GM03348 (cell line): ENCODE data around the gene SEC14L5.
"Not testable (repeated sequence)": the region's sequence is repeated elsewhere in the genome, so short reads cannot be mapped to it uniquely, and the experiment has no call there.

Experiments used
- DNase-seq: peaks from one replicate; pipeline ENCODE4 v3.0.0; 2012; ENCODE audit warnings: low spot score

The SEC14L5 gene

GRCh38 chr16:4957720-4958509 is at the start of gene SEC14L5:
TSS of gene SEC14L5 (plus strand) at chr16:4958330. CDS start at chr16:4959324, 994 bp downstream.
- peak; percentile 99 for DNase-seq

GRCh38 chr16:4908854-4909401 is 49.2 kb upstream of the SEC14L5 start:
- DNase-seq: no peak

GRCh38 chr16:4909825-4910224 is 48.3 kb upstream of the SEC14L5 start:
- DNase-seq: no peak

- DNase-seq: no peak
Measured at GRCh38 chr16:4910828-4911227, 47.3 kb upstream of the SEC14L5 start.

GRCh38 chr16:4911970-4912386 is 46.2 kb upstream of the SEC14L5 start:
- DNase-seq: peak; percentile 42

- DNase-seq: no peak
Measured at GRCh38 chr16:4913130-4913773, 44.9 kb upstream of the SEC14L5 start.

- DNase-seq: no peak
Measured at GRCh38 chr16:4913774-4914525, 44.2 kb upstream of the SEC14L5 start.

GRCh38 chr16:4914528-4915225 is 43.5 kb upstream of the SEC14L5 start:
- no peak for DNase-seq

GRCh38 chr16:4915226-4915761 is 42.8 kb upstream of the SEC14L5 start:
- peak; percentile 69 for DNase-seq

- DNase-seq: peak; percentile 62
Measured at GRCh38 chr16:4917117-4917516, 41.0 kb upstream of the SEC14L5 start.

- no peak for DNase-seq
Measured at GRCh38 chr16:4918781-4919251, 39.3 kb upstream of the SEC14L5 start.

GRCh38 chr16:4920826-4921225 is 37.3 kb upstream of the SEC14L5 start:
- DNase-seq: no peak

GRCh38 chr16:4922721-4923342 is 35.3 kb upstream of the SEC14L5 start:
- DNase-seq: no peak

- no peak for DNase-seq
Measured at GRCh38 chr16:4923853-4924252, 34.3 kb upstream of the SEC14L5 start.

GRCh38 chr16:4924593-4925292 is 33.4 kb upstream of the SEC14L5 start:
- no peak for DNase-seq

GRCh38 chr16:4925293-4925607 is 32.9 kb upstream of the SEC14L5 start:
- DNase-seq: no peak

- DNase-seq: no peak
Measured at GRCh38 chr16:4925791-4926190, 32.3 kb upstream of the SEC14L5 start.

- no peak for DNase-seq
Measured at GRCh38 chr16:4926928-4927327, 31.2 kb upstream of the SEC14L5 start.

- DNase-seq: no peak
Measured at GRCh38 chr16:4927661-4928060, 30.5 kb upstream of the SEC14L5 start.

GRCh38 chr16:4928227-4928626 is 29.9 kb upstream of the SEC14L5 start:
- DNase-seq: no peak

- DNase-seq: not testable (repeated sequence)
Measured at GRCh38 chr16:4929619-4930018, 28.5 kb upstream of the SEC14L5 start.
